ENCODE measurements around the gene SAMD8.

- TF ChIP-seq EZH2phosphoT487 (IDR thresholded peaks at IDR 0.05; ENCODE audit: low read depth, severe bottlenecking, unreplicated experiment) (no peak), CTCF (IDR thresholded peaks at IDR 0.05; ENCODE audit: poor library complexity) (no peak)
Measured at GRCh38 chr10:75166623-75166972, 55.1 kb downstream of the SAMD8 start.
